H9 (cell line): ENCODE results near the gene GATA2. TPM values are rescaled to one million over a fixed set of nuclear protein-coding genes. Genes with fewer than 3 reads are reported as not detected.

Experiments used
- DNase-seq: peaks from one replicate; pipeline ENCODE4 v3.0.0-alpha.2; 2017
- H2AFZ ChIP-seq: one replicate; pipeline ENCODE4 v1.6.1; 2013; ENCODE audit warnings: mild to moderate bottlenecking, low read length, control low read depth, moderate library complexity
- H2AK5ac ChIP-seq: 2 replicates; pipeline ENCODE4 v1.6.1; 2013; ENCODE audit warnings: low read length, control low read depth, mixed read lengths; ENCODE audit not compliant: insufficient read length
- H2BK120ac ChIP-seq: one replicate; pipeline ENCODE4 v1.6.1; 2013; ENCODE audit warnings: low read depth, mild to moderate bottlenecking, low read length, control low read depth, inconsistent platforms; ENCODE audit not compliant: poor library complexity, severe bottlenecking
- H2BK12ac ChIP-seq: 2 replicates; pipeline ENCODE4 v1.6.1; 2013; ENCODE audit warnings: low read length, control low read depth, mixed read lengths, low read depth; ENCODE audit not compliant: insufficient read length
- H2BK15ac ChIP-seq: 2 replicates; pipeline ENCODE4 v1.6.1; 2013; ENCODE audit warnings: low read depth, low read length, control low read depth
- H2BK20ac ChIP-seq: one replicate; pipeline ENCODE4 v1.6.1; 2013; ENCODE audit warnings: low read depth, mild to moderate bottlenecking, low read length, control low read depth, inconsistent platforms; ENCODE audit not compliant: poor library complexity, severe bottlenecking
- H2BK5ac ChIP-seq: 2 replicates; pipeline ENCODE4 v1.6.1; 2013; ENCODE audit warnings: low read length, control low read depth, mixed read lengths; ENCODE audit not compliant: insufficient read length
- H3K14ac ChIP-seq: 2 replicates; pipeline ENCODE4 v1.6.1; 2013; ENCODE audit warnings: low read length, control low read depth; ENCODE audit not compliant: insufficient read depth
- H3K18ac ChIP-seq: 2 replicates; pipeline ENCODE4 v1.6.1; 2013; ENCODE audit warnings: low read depth, mild to moderate bottlenecking, mixed read lengths, low read length, control low read depth; ENCODE audit not compliant: insufficient read length
- H3K23ac ChIP-seq: 2 replicates; pipeline ENCODE4 v1.6.1; 2013; ENCODE audit warnings: low read length, control low read depth, mixed read lengths, low read depth; ENCODE audit not compliant: insufficient read length
- H3K23me2 ChIP-seq: 2 replicates; pipeline ENCODE4 v1.6.1; 2013; ENCODE audit warnings: low read depth, mild to moderate bottlenecking, mixed read lengths, low read length, control low read depth; ENCODE audit not compliant: insufficient read length, poor library complexity, severe bottlenecking
- H3K27ac ChIP-seq: 2 replicates; pipeline ENCODE4 v1.5.1; 2013; ENCODE audit warnings: low read length, control low read depth, mixed read lengths, low read depth; ENCODE audit not compliant: insufficient read length
- H3K27me3 ChIP-seq: 2 replicates; pipeline ENCODE4 v1.6.1; 2013; ENCODE audit warnings: low read length, control low read depth, inconsistent platforms; ENCODE audit not compliant: insufficient read depth
- H3K4ac ChIP-seq: 2 replicates; pipeline ENCODE4 v1.6.1; 2013; ENCODE audit warnings: low read depth, mild to moderate bottlenecking, control low read depth, inconsistent platforms, low read length, moderate library complexity
- H3K4me1 ChIP-seq: 2 replicates; pipeline ENCODE4 v1.6.1; 2013; ENCODE audit warnings: low read length, control low read depth, inconsistent platforms; ENCODE audit not compliant: insufficient read depth
- H3K4me2 ChIP-seq: 2 replicates; pipeline ENCODE4 v1.6.1; 2013; ENCODE audit warnings: low read length, control low read depth, mixed read lengths; ENCODE audit not compliant: insufficient read length, insufficient read depth
- H3K56ac ChIP-seq: 2 replicates; pipeline ENCODE4 v1.6.1; 2013; ENCODE audit warnings: low read depth, mild to moderate bottlenecking, mixed read lengths, low read length, control low read depth; ENCODE audit not compliant: insufficient read length
- H3K79me1 ChIP-seq: 2 replicates; pipeline ENCODE4 v1.6.1; 2013; ENCODE audit warnings: low read depth, mild to moderate bottlenecking, moderate library complexity, low read length, control low read depth, inconsistent platforms; ENCODE audit not compliant: insufficient read depth, poor library complexity, severe bottlenecking
- H3K79me2 ChIP-seq: 2 replicates; pipeline ENCODE4 v1.6.1; 2013; ENCODE audit warnings: low read length, control low read depth, inconsistent platforms; ENCODE audit not compliant: insufficient read depth
- H3K9ac ChIP-seq: 2 replicates; pipeline ENCODE4 v1.6.1; 2013; ENCODE audit warnings: low read length, control low read depth, mixed read lengths; ENCODE audit not compliant: insufficient read length; ENCODE audit errors: extremely low read depth
- H3K9me3 ChIP-seq: one replicate; pipeline ENCODE4 v1.6.1; 2013; ENCODE audit warnings: low read depth, low read length, inconsistent platforms; ENCODE audit not compliant: control insufficient read depth
- H3T11ph ChIP-seq: one replicate; pipeline ENCODE4 v1.6.1; 2013; ENCODE audit warnings: mild to moderate bottlenecking, low read length, control low read depth, inconsistent platforms
- H4K20me1 ChIP-seq: one replicate; pipeline ENCODE4 v1.6.1; 2013; ENCODE audit not compliant: control insufficient read depth, insufficient read length, insufficient read depth
- H4K5ac ChIP-seq: 2 replicates; pipeline ENCODE4 v1.6.1; 2013; ENCODE audit warnings: low read depth, mild to moderate bottlenecking, mixed read lengths, low read length, control low read depth; ENCODE audit not compliant: insufficient read length
- H4K8ac ChIP-seq: replicated peaks from 2 replicates; pipeline ENCODE4 v1.6.1; 2013; ENCODE audit warnings: low read length, control low read depth, mixed read lengths, low read depth; ENCODE audit not compliant: insufficient read length
- H4K91ac ChIP-seq: 2 replicates; pipeline ENCODE4 v1.6.1; 2013; ENCODE audit warnings: low read depth, mild to moderate bottlenecking, moderate library complexity, mixed read lengths, low read length, control low read depth; ENCODE audit not compliant: insufficient read length
- H3K27ac Mint-ChIP-seq, 3 experiments: 2 replicates in 2 of 3; 3 replicates in 1 of 3; pipeline ENCODE4 v1.8.0; 2020 to 2021; ENCODE audit warnings: mixed read lengths in 3 of 3, mild to moderate bottlenecking in 1 of 3, moderate library complexity in 1 of 3
- H3K27me3 Mint-ChIP-seq: 2 replicates; pipeline ENCODE4 v1.8.0; 2021; ENCODE audit warnings: low read depth, mild to moderate bottlenecking, moderate library complexity, mixed read lengths
- H3K36me3 Mint-ChIP-seq, 3 experiments: 2 replicates in 2 of 3; 3 replicates in 1 of 3; pipeline ENCODE4 v1.8.0; 2020 to 2021; ENCODE audit warnings: low read depth in 3 of 3, mixed read lengths in 3 of 3; ENCODE audit not compliant: insufficient read depth in 1 of 3
- H3K4me1 Mint-ChIP-seq, 2 experiments: 2 replicates each; pipeline ENCODE4 v1.8.0; 2020; ENCODE audit warnings: mixed read lengths in 2 of 2
- H3K4me3 Mint-ChIP-seq, 2 experiments: 2 replicates in 1 of 2; 3 replicates in 1 of 2; pipeline ENCODE4 v1.8.0; 2020 to 2021; ENCODE audit warnings: mild to moderate bottlenecking in 2 of 2, mixed read lengths in 2 of 2, moderate library complexity in 1 of 2
- H3K9me3 Mint-ChIP-seq, 2 experiments: 2 replicates in 1 of 2; 3 replicates in 1 of 2; pipeline ENCODE4 v1.8.0; 2020; ENCODE audit warnings: mild to moderate bottlenecking in 2 of 2, mixed read lengths in 2 of 2, moderate library complexity in 1 of 2
- CTCF ChIP-seq: fragments of 200-600 bp; sonication (generic); conservative IDR thresholded peaks from 3 replicates; pipeline ENCODE4 v1.8.0; 2021; ENCODE audit warnings: antibody characterized with exemption, mild to moderate bottlenecking
- WGBS: extraction: QIAGEN DNeasy Blood & Tissue Kit; methylation state at CpG from one replicate; pipeline ENCODE4 v1.1.7; 2013; ENCODE audit warnings: missing lambda C conversion rate, low lambda C conversion rate, mixed read lengths; ENCODE audit not compliant: insufficient read length; ENCODE audit errors: extremely low coverage; 5-methylcytosine and 5-hydroxymethylcytosine counted together
- total RNA-seq: library from RNA; stranded (reverse); gene quantifications from 2 replicates; pipeline ENCODE4 v1.2.1, GENCODE V29; 2021

Gene GATA2
- total RNA-seq, 1 experiment from 2014 or later = 1.9 TPM

GRCh38 chr3:128471110-128471509 lies 21.9 kb downstream of the GATA2 start:
- WGBS = no CpG with 5 or more reads among the region's 2 CpGs
- H3K27ac Mint-ChIP-seq = no peak overlapping the region
- H3K4me1 Mint-ChIP-seq = peaks cover 24 to 31% of the 10 kb centered on the region in 2 experiments

More at GRCh38 chr3:128471110-128471509, 21.9 kb downstream of the GATA2 start:
- no peak overlapping the region for H3K18ac ChIP-seq
- H2AFZ ChIP-seq = no peak overlapping the region
- no peak overlapping the region for H3K14ac ChIP-seq
- Mint-ChIP-seq H3K27me3 (peaks cover 93% of the 10 kb centered on the region), H3K4me3 (no peak overlapping the region), H3K36me3 (no peaks in the 10 kb centered on the region; a peak in 2 of 7 replicates), H3K9me3 (peaks cover 0 to 6% of the 10 kb centered on the region in 2 experiments; a peak in 3 of 5 replicates)
- no peak overlapping the region for H3K23ac ChIP-seq
- no peak for DNase-seq
- peaks cover 28% of the 10 kb centered on the region; the same call in 1 of the 2 replicates for H3K27me3 ChIP-seq
- H4K5ac ChIP-seq = no peak overlapping the region
- no peak overlapping the region for H3K27ac ChIP-seq
- no peak overlapping the region for H4K8ac ChIP-seq
- H4K20me1 ChIP-seq = no peaks in the 10 kb centered on the region
- H3K4me1 ChIP-seq = no peaks in the 10 kb centered on the region
- no peak overlapping the region for H3K9ac ChIP-seq
- no peaks in the 10 kb centered on the region for H3K9me3 ChIP-seq
- H2BK15ac ChIP-seq = no peak overlapping the region
- H2BK120ac ChIP-seq = no peak overlapping the region
- no peak overlapping the region for H3K4me2 ChIP-seq
- no peak overlapping the region for H2BK12ac ChIP-seq
- no peak overlapping the region for H3K56ac ChIP-seq
- no peaks in the 10 kb centered on the region for H3K79me2 ChIP-seq
- H3T11ph ChIP-seq = no peak overlapping the region
- no peaks in the 10 kb centered on the region for H3K79me1 ChIP-seq
- no peak overlapping the region for H4K91ac ChIP-seq
- no peak overlapping the region for H3K4ac ChIP-seq
- no peak overlapping the region for H2BK5ac ChIP-seq
- no peaks in the 10 kb centered on the region for H3K23me2 ChIP-seq
- TF ChIP-seq CTCF = no peak
- no peak overlapping the region for H2BK20ac ChIP-seq
- H2AK5ac ChIP-seq = no peak overlapping the region
